ENCODE results near the gene JAKMIP1. TPM values are rescaled to one million over a fixed set of nuclear protein-coding genes. Genes with fewer than 3 reads are reported as not detected.

The JAKMIP1 gene
- polyA plus RNA-seq, 1 donor from 2014 or later, result 15.3 TPM

DNA sequence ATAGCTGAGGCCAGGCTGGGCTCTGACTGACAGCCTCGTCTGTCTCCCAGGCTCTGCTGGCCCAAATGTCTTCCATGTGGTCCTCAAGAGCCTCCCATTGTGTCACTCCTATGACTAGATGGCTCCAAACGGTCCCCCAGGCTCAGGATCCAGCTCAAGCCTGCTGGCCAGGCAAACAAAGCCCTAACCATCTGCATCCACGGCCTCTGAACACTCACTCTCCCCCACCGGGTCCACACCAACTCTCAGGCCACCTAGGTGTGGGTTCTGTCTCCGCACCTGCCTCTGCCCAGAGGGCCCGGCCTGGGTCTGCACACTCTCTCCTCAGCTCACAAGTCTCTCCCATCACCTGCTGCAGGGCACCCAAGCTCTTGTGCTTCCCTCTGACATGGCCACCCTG lies 52.9 kb downstream of the JAKMIP1 start:
- Histone ChIP-seq H3K9ac (ENCODE audit: low read length) (no peak overlapping the region), H3F3A (ENCODE audit: insufficient read depth, low read length, poor library complexity, severe bottlenecking) (no peaks in the 10 kb centered on the region), H2AFZ (ENCODE audit: low read depth, low read length) (no peak overlapping the region), H3K9me2 (ENCODE audit: insufficient read depth, low read length) (no peaks in the 10 kb centered on the region), H3K27me3 (ENCODE audit: insufficient read depth, low read depth, low read length) (no peaks in the 10 kb centered on the region), H3K36me3 (ENCODE audit: insufficient read depth, low read length) (no peaks in the 10 kb centered on the region), H3K9me3 (ENCODE audit: low read length) (peaks cover 3% of the 10 kb centered on the region), H3K79me2 (replicated peaks; ENCODE audit: insufficient read depth, low read length) (no peaks in the 10 kb centered on the region), H3K27ac (ENCODE audit: low read length) (no peak overlapping the region), H3K4me3 (ENCODE audit: low read length) (no peak overlapping the region), H4K20me1 (ENCODE audit: insufficient read depth) (no peaks in the 10 kb centered on the region), H3K4me2 (ENCODE audit: low read length) (no peak overlapping the region)
- no peak for TF ChIP-seq MXI1 (conservative IDR thresholded peaks at IDR 0.05; ENCODE audit: poor library complexity, severe bottlenecking)
- TF ChIP-seq EP300 (conservative IDR thresholded peaks at IDR 0.05; ENCODE audit: poor library complexity, severe bottlenecking), result no peak
- TF ChIP-seq TAF1 (IDR thresholded peaks at IDR 0.05; ENCODE audit: low read depth), result no peak
- no peak for TF ChIP-seq SMC3 (conservative IDR thresholded peaks at IDR 0.05; ENCODE audit: poor library complexity)
- TF ChIP-seq RAD21 (conservative IDR thresholded peaks at IDR 0.05), result no peak
- no peak for TF ChIP-seq CTCF (IDR thresholded peaks at IDR 0.05; ENCODE audit: poor library complexity, severe bottlenecking)
- TF ChIP-seq POLR2AphosphoS5 (IDR thresholded peaks at IDR 0.05), result no peak
- TF ChIP-seq REST (IDR thresholded peaks at IDR 0.05; ENCODE audit: borderline replicate concordance), result no peak
- TF ChIP-seq EZH2 (IDR thresholded peaks at IDR 0.05; ENCODE audit: borderline replicate concordance, insufficient read depth, low read length, poor library complexity, severe bottlenecking), result no peak

GRCh38 chr4:6143603-6144181 lies 56.7 kb downstream of the JAKMIP1 start:
- TF ChIP-seq EP300 (conservative IDR thresholded peaks at IDR 0.05; ENCODE audit: poor library complexity, severe bottlenecking) (no peak), REST (IDR thresholded peaks at IDR 0.05; ENCODE audit: borderline replicate concordance) (no peak), MXI1 (conservative IDR thresholded peaks at IDR 0.05; ENCODE audit: poor library complexity, severe bottlenecking) (no peak), RAD21 (conservative IDR thresholded peaks at IDR 0.05) (no peak), CTCF (IDR thresholded peaks at IDR 0.05; ENCODE audit: poor library complexity, severe bottlenecking) (no peak), TAF1 (IDR thresholded peaks at IDR 0.05; ENCODE audit: low read depth) (no peak), SMC3 (conservative IDR thresholded peaks at IDR 0.05; ENCODE audit: poor library complexity) (no peak), EZH2 (IDR thresholded peaks at IDR 0.05; ENCODE audit: borderline replicate concordance, insufficient read depth, low read length, poor library complexity, severe bottlenecking) (no peak), POLR2AphosphoS5 (IDR thresholded peaks at IDR 0.05) (no peak)
- Histone ChIP-seq H3K9me2 (ENCODE audit: insufficient read depth, low read length) (no peaks in the 10 kb centered on the region), H4K20me1 (ENCODE audit: insufficient read depth) (no peaks in the 10 kb centered on the region), H3K27me3 (ENCODE audit: insufficient read depth, low read depth, low read length) (no peaks in the 10 kb centered on the region), H3K79me2 (replicated peaks; ENCODE audit: insufficient read depth, low read length) (no peaks in the 10 kb centered on the region), H2AFZ (ENCODE audit: low read depth, low read length) (no peak overlapping the region), H3K4me2 (ENCODE audit: low read length) (no peak overlapping the region), H3F3A (ENCODE audit: insufficient read depth, low read length, poor library complexity, severe bottlenecking) (no peaks in the 10 kb centered on the region), H3K36me3 (ENCODE audit: insufficient read depth, low read length) (no peaks in the 10 kb centered on the region), H3K27ac (ENCODE audit: low read length) (no peak overlapping the region), H3K9ac (ENCODE audit: low read length) (no peak overlapping the region), H3K4me3 (ENCODE audit: low read length) (no peak overlapping the region), H3K9me3 (ENCODE audit: low read length) (peaks cover 3% of the 10 kb centered on the region)

All from neural cell (in vitro differentiated cells).